K562 (cell line): ENCODE results near the gene SHANK3. TPM values are rescaled to one million over a fixed set of nuclear protein-coding genes. Genes with fewer than 3 reads are reported as not detected.

Experiments
- ATAC-seq: fragments of 200-7000 bp; cut with Tn5 transposase; 3 replicates; pipeline ENCODE4 v1.9.1; 2020; ENCODE audit warnings: moderate library complexity
- BruUV-seq: library from RNA; stranded (reverse); fragments of 400-500 nt; replicated peaks from 2 replicates; lab custom pipeline; 2021; lab: Mats Ljungman, UMichigan
- CTCF ChIA-PET: fragments of 300-600 bp; formaldehyde crosslinking; extraction: SDS; loops from one replicate; lab custom pipeline; 2021; ENCODE audit warnings: low intra/inter-chr PET ratio; lab: Yijun Ruan, JAX
- POLR2A ChIA-PET: fragments of 300-600, 350-650 bp; sonication (Branson Sonifier 250); formaldehyde crosslinking; extraction: SDS; loops from one replicate; lab custom pipeline; 2021; ENCODE audit warnings: antibody characterized with exemption, inconsistent platforms; lab: Yijun Ruan, JAX
- DNase-seq, 4 experiments: peaks; one replicate each; pipeline versions ENCODE4 v3.0.0 to v3.0.0-alpha.2; 2011 to 2018; ENCODE audit warnings: low spot score in 3 of 4, mixed read lengths in 3 of 4; ENCODE audit errors: extremely low read depth in 1 of 4
- FAIRE-seq: peaks from 2 replicates; lab custom pipeline; 2011; peaks lifted over from hg19 to GRCh38; lab: Jason Lieb, UNC
- H2AFZ ChIP-seq: 2 replicates; pipeline ENCODE4 v1.6.0; 2011; ENCODE audit warnings: low read depth, low read length, control low read depth, inconsistent platforms
- H3K27ac ChIP-seq: fragments of 200-600 bp; 3 replicates; pipeline ENCODE4 v1.8.0; 2011; ENCODE audit warnings: low read depth, mild to moderate bottlenecking, control low read depth, inconsistent platforms, low read length, moderate library complexity, mixed read lengths; ENCODE audit errors: extremely low read depth
- H3K27me3 ChIP-seq, 2 experiments: fragments of 300-600 bp in 1 of 2; 2 replicates in 1 of 2; 3 replicates in 1 of 2; pipeline versions ENCODE4 v1.6.0 to v1.8.0; 2011; ENCODE audit warnings: inconsistent platforms in 2 of 2, low read length in 2 of 2, mild to moderate bottlenecking in 1 of 2, mixed read lengths in 1 of 2, moderate library complexity in 1 of 2; ENCODE audit not compliant: control insufficient read depth in 2 of 2, insufficient read depth in 2 of 2
- H3K36me3 ChIP-seq: fragments of 300-600 bp; 3 replicates; pipeline ENCODE4 v1.8.0; 2011; ENCODE audit warnings: mild to moderate bottlenecking, low read length, inconsistent platforms; ENCODE audit not compliant: control insufficient read depth, insufficient read depth
- H3K4me1 ChIP-seq, 2 experiments: fragments of 200-600 bp in 1 of 2; replicated peaks in 1 of 2; 2 replicates in 1 of 2; 3 replicates in 1 of 2; pipeline versions ENCODE4 v1.5.1 to v1.8.0; 2011; ENCODE audit warnings: inconsistent platforms in 2 of 2, low read length in 2 of 2, mild to moderate bottlenecking in 1 of 2, mixed read lengths in 1 of 2, moderate library complexity in 1 of 2; ENCODE audit not compliant: control insufficient read depth in 2 of 2, insufficient read depth in 2 of 2
- H3K4me2 ChIP-seq: 2 replicates; pipeline ENCODE4 v1.6.1; 2011; ENCODE audit warnings: low read length, control low read depth, inconsistent platforms, mixed read lengths; ENCODE audit not compliant: insufficient read depth
- H3K4me3 ChIP-seq: fragments of 200-600 bp; sonication (generic), shearing (Covaris generic); 2 replicates; pipeline ENCODE4 v1.5.1; 2016; ENCODE audit warnings: control low read depth, inconsistent platforms
- H3K79me2 ChIP-seq: fragments of 200-600 bp; 3 replicates; pipeline ENCODE4 v1.8.0; 2011; ENCODE audit warnings: low read length, inconsistent platforms; ENCODE audit not compliant: control insufficient read depth, insufficient read depth
- H3K9ac ChIP-seq, 2 experiments: 2 replicates each; pipeline versions ENCODE4 v1.6.0 to v1.6.1; 2011; ENCODE audit warnings: low read depth in 2 of 2, low read length in 2 of 2, control low read depth in 1 of 2, inconsistent platforms in 1 of 2, mild to moderate bottlenecking in 1 of 2, mixed read lengths in 1 of 2; ENCODE audit not compliant: insufficient read depth in 1 of 2
- H3K9me1 ChIP-seq: one replicate; pipeline ENCODE4 v1.6.0; 2011; ENCODE audit warnings: inconsistent platforms, mild to moderate bottlenecking, low read length, moderate library complexity; ENCODE audit not compliant: control insufficient read depth, insufficient read depth
- H3K9me3 ChIP-seq: replicated peaks from 2 replicates; pipeline ENCODE4 v1.5.1; 2011; ENCODE audit warnings: low read depth, low read length, inconsistent platforms; ENCODE audit not compliant: control insufficient read depth, insufficient read depth
- H4K20me1 ChIP-seq: replicated peaks from 2 replicates; pipeline ENCODE4 v1.6.1; 2011; ENCODE audit warnings: low read length, inconsistent platforms, mixed read lengths; ENCODE audit not compliant: control insufficient read depth, insufficient read depth
- ATF2 ChIP-seq: sonication (generic); formaldehyde crosslinking; IDR thresholded peaks from 2 replicates; pipeline ENCODE4 v1.8.1; 2022; ENCODE audit warnings: missing genetic modification reagents
- CEBPG ChIP-seq, 3 experiments: fragments of 200-800 bp in 1 of 3; sonication (Bioruptor generic) in 1 of 3; sonication (generic) in 1 of 3; formaldehyde crosslinking in 1 of 3; IDR thresholded peaks in 2 of 3; conservative IDR thresholded peaks in 1 of 3; 2 replicates each; pipeline versions ENCODE4 v1.6.1 to v1.8.0; 2016 to 2022; ENCODE audit warnings: missing compliant biosample characterization in 2 of 3, missing genetic modification characterization in 2 of 3, mild to moderate bottlenecking in 1 of 3, missing genetic modification reagents in 1 of 3
- PHF20 ChIP-seq: fragments of 450-650 bp; IDR thresholded peaks from 2 replicates; pipeline ENCODE4 v1.6.1; 2018; ENCODE audit not compliant: partially characterized antibody
- ZNF740 ChIP-seq, 3 experiments: fragments of 200-800 bp in 1 of 3; sonication (Bioruptor generic) in 1 of 3; sonication (generic) in 1 of 3; formaldehyde crosslinking in 1 of 3; IDR thresholded peaks; 2 replicates each; pipeline versions ENCODE4 v1.6.1 to v1.8.0; 2016 to 2022; ENCODE audit warnings: mild to moderate bottlenecking in 2 of 3, missing compliant biosample characterization in 2 of 3, missing genetic modification characterization in 2 of 3, missing genetic modification reagents in 1 of 3
- ZZZ3 ChIP-seq: fragments of 450-650 bp; IDR thresholded peaks from 2 replicates; pipeline ENCODE4 v1.6.1; 2016; ENCODE audit warnings: antibody characterized with exemption, mild to moderate bottlenecking, moderate library complexity
- WGBS: fragments of 100-300 bp; shearing (Covaris generic); methylation state at CpG from one replicate; pipeline ENCODE4 v1.1.6; 2016; ENCODE audit warnings: low coverage, mixed read lengths; ENCODE audit not compliant: insufficient coverage; ENCODE audit errors: missing lambda C conversion rate; 5-methylcytosine and 5-hydroxymethylcytosine counted together
- in situ Hi-C: fragments of 300-500 bp; cut with MboI; formaldehyde crosslinking; loops from 4 replicates; pipeline ENCODE4 v1.15.0; 2018; ENCODE audit warnings: inconsistent platforms, mixed read lengths
- intact Hi-C: fragments of 100-400 bp; cut with micrococcal nuclease; formaldehyde crosslinking; loops from 2 replicates; pipeline ENCODE4 v1.14.2; 2022
- polyA plus RNA-seq, 8 experiments: library from polyadenylated mRNA; depleted of rRNA in 4 of 8; stranded (reverse) in 5 of 8; unstranded in 3 of 8; fragments of >200 nt; fragmentation: Nextera tagmentation in 2 of 8; fragmentation: Illumina TruSeq in 1 of 8; extraction: Ambion mirVana in 2 of 8; extraction: Trizol in 1 of 8; gene quantifications; 2 replicates each; pipeline versions ENCODE4 v1.2.1 to v1.2.3, GENCODE V29; 2011 to 2014; ENCODE audit warnings: inconsistent platforms in 1 of 8, missing spikeins in 1 of 8
- total RNA-seq, 7 experiments: library from RNA; depleted of rRNA in 6 of 7; stranded (reverse); fragments of >200 nt in 6 of 7; fragmentation: Illumina TruSeq in 2 of 7; extraction: Trizol in 2 of 7; gene quantifications; 2 replicates each; pipeline versions ENCODE4 v1.2.1 to v1.2.3, GENCODE V29; 2011 to 2021; ENCODE audit warnings: low replicate concordance in 1 of 7

Gene SHANK3
- total and polyA plus RNA-seq, 9 of the 15 experiments (the other 6 are each of a cell fraction or from before 2014, with no cell fraction given) = 0.01 to 0.07 (median 0.03) TPM; not detected in 6

DNA sequence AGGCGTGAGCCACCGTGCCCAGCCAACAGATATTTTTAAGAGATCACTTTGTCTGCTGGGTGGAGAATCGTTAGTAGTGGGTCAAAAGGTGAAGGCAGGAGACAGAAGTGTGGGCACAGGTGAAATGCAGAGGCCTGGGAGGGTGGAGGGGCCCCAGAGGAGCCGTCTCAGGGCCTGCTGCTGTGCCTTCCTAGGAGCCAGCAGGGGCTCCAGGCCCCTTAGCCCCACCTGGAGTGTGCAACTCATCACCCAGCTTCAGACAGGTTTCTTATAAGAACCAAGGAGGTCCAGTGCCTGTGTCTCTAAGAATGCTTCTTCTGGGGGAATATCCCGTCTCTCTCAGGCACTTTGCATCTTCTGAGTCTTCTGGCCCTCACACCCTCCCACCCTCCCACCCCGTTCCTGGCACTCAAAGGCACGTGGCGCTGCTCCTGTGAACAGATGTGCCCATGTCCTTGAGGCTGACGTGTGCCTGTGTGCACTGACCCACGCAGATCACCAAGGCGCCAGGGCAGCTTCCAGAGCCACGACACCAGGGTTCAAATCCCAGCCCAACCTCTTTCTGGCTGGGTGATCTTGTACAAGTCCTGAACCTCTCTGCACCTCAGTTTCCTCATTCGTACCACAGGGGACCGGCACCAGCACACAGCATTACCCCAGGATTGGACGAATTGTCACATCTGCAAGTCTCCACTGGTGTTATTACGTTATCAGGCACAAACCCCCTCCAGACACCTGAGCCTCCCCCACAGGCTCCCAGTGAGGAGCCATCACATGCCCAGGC lies 48.1 kb upstream of the SHANK3 start:
- Histone ChIP-seq H3K27me3 (no peaks in the 10 kb centered on the region), H3K4me2 (no peak overlapping the region), H3K9me3 (no peaks in the 10 kb centered on the region), H3K4me1 (peaks cover 17 to 43% of the 10 kb centered on the region in 2 experiments; a peak in 4 of 5 replicates), H4K20me1 (no peaks in the 10 kb centered on the region), H3K9ac (no peak overlapping the region), H2AFZ (no peak overlapping the region), H3K27ac (no peak overlapping the region), H3K9me1 (no peaks in the 10 kb centered on the region), H3K79me2 (no peaks in the 10 kb centered on the region; the same call in 2 of the 3 replicates), H3K4me3 (no peak overlapping the region), H3K36me3 (no peaks in the 10 kb centered on the region)
- intact Hi-C loops = loop anchor here (5.0 kb wide), 1 partner anchor 68 kb away; no protein-coding TSS in a partner anchor
- TF ChIP-seq CEBPG (CRISPR knock-in tag; IDR thresholded peaks at IDR 0.05) = no peak
- no peak for TF ChIP-seq CEBPG (tag; conservative IDR thresholded peaks at IDR 0.05 in 1 of 2, IDR thresholded peaks at IDR 0.05 in 1 of 2)
- no peak for TF ChIP-seq ZNF740 (CRISPR knock-in tag; IDR thresholded peaks at IDR 0.05)
- TF ChIP-seq ZNF740 (tag; IDR thresholded peaks at IDR 0.05) = no peak
- TF ChIP-seq ZZZ3 = no peak
- no peak for TF ChIP-seq ATF2
- TF ChIP-seq PHF20 = no peak
- ATAC-seq = no peak
- DNase-seq = no peak
- CTCF ChIA-PET = no interaction called here
- no TSS peak for BruUV-seq
- in situ Hi-C loops = no loop called here
- POLR2A ChIA-PET = no interaction called here
- FAIRE-seq = no peak
- 60% methylated on average over 13 of the region's 16 CpGs for WGBS
